Mesenchymal stem cell (in vitro differentiated cells and primary cell): Measurements from ENCODE around the gene ESYT2.

Experiments
- DNase-seq: peaks from one replicate; pipeline ENCODE4 v3.0.0-alpha.2; 2013
- H2AFZ ChIP-seq: one replicate; pipeline ENCODE4 v1.6.1; 2013; ENCODE audit warnings: low read depth, mild to moderate bottlenecking, control low read depth, inconsistent platforms, low read length, moderate library complexity
- H2AK5ac ChIP-seq: 2 replicates; pipeline ENCODE4 v1.6.1; 2013; ENCODE audit warnings: low read length, moderate library complexity, mild to moderate bottlenecking, inconsistent platforms; ENCODE audit not compliant: severe bottlenecking
- H2BK120ac ChIP-seq: one replicate; pipeline ENCODE4 v1.6.1; 2013; ENCODE audit warnings: low read depth, mild to moderate bottlenecking, inconsistent platforms, low read length, moderate library complexity
- H2BK12ac ChIP-seq, 2 experiments: one replicate each; pipeline ENCODE4 v1.6.1; 2013; ENCODE audit warnings: inconsistent platforms in 2 of 2, low read length in 2 of 2, mild to moderate bottlenecking in 2 of 2, moderate library complexity in 2 of 2, control low read depth in 1 of 2
- H2BK15ac ChIP-seq: one replicate; pipeline ENCODE4 v1.6.1; 2013; ENCODE audit warnings: mild to moderate bottlenecking, low read depth, inconsistent platforms; ENCODE audit not compliant: poor library complexity, severe bottlenecking
- H2BK5ac ChIP-seq: 2 replicates; pipeline ENCODE4 v1.6.1; 2013; ENCODE audit warnings: low read depth, mild to moderate bottlenecking, low read length, control low read depth, inconsistent platforms; ENCODE audit not compliant: poor library complexity, severe bottlenecking
- H3K14ac ChIP-seq, 2 experiments: one replicate each; pipeline ENCODE4 v1.6.1; 2013; ENCODE audit warnings: inconsistent platforms in 2 of 2, low read length in 2 of 2, control low read depth in 1 of 2, mild to moderate bottlenecking in 1 of 2, moderate library complexity in 1 of 2
- H3K18ac ChIP-seq, 2 experiments: one replicate each; pipeline ENCODE4 v1.6.1; 2013; ENCODE audit warnings: inconsistent platforms in 2 of 2, low read length in 2 of 2, control low read depth in 1 of 2, low read depth in 1 of 2, mild to moderate bottlenecking in 1 of 2
- H3K23ac ChIP-seq, 2 experiments: one replicate each; pipeline ENCODE4 v1.6.1; 2013; ENCODE audit warnings: inconsistent platforms in 2 of 2, low read length in 2 of 2, mild to moderate bottlenecking in 2 of 2, moderate library complexity in 2 of 2, control low read depth in 1 of 2
- H3K27ac ChIP-seq: 2 replicates; pipeline ENCODE4 v1.5.1; 2013; ENCODE audit warnings: mild to moderate bottlenecking, moderate library complexity, low read length, control low read depth, inconsistent platforms; ENCODE audit not compliant: poor library complexity, severe bottlenecking
- H3K27me3 ChIP-seq, 2 experiments: 2 replicates each; pipeline versions ENCODE4 v1.6.1 to v1.7.0; 2013; ENCODE audit warnings: low read length in 2 of 2, mild to moderate bottlenecking in 2 of 2, moderate library complexity in 2 of 2, control low read depth in 1 of 2, inconsistent platforms in 1 of 2; ENCODE audit not compliant: control insufficient read depth in 1 of 2, insufficient read depth in 1 of 2
- H3K36me3 ChIP-seq, 2 experiments: 2 replicates each; pipeline versions ENCODE4 v1.6.1 to v1.7.0; 2013; ENCODE audit warnings: low read length in 2 of 2, control low read depth in 1 of 2, inconsistent platforms in 1 of 2, low read depth in 1 of 2, mild to moderate bottlenecking in 1 of 2; ENCODE audit not compliant: insufficient read depth in 2 of 2, control insufficient read depth in 1 of 2
- H3K4ac ChIP-seq, 2 experiments: one replicate each; pipeline ENCODE4 v1.6.1; 2013; ENCODE audit warnings: inconsistent platforms in 2 of 2, low read length in 2 of 2, mild to moderate bottlenecking in 2 of 2, moderate library complexity in 2 of 2, control low read depth in 1 of 2, low read depth in 1 of 2
- H3K4me1 ChIP-seq: 2 replicates; pipeline ENCODE4 v1.6.1; 2013; ENCODE audit warnings: low read depth, low read length, control low read depth; ENCODE audit not compliant: control insufficient read depth, insufficient read depth
- H3K4me2 ChIP-seq: 2 replicates; pipeline ENCODE4 v1.6.1; 2013; ENCODE audit warnings: low read length, mild to moderate bottlenecking, inconsistent platforms; ENCODE audit not compliant: poor library complexity, severe bottlenecking
- H3K4me3 ChIP-seq, 2 experiments: 2 replicates each; pipeline versions ENCODE4 v1.5.1 to v1.7.0; 2013; ENCODE audit warnings: low read length in 2 of 2, mild to moderate bottlenecking in 2 of 2, control low read depth in 1 of 2, low read depth in 1 of 2; ENCODE audit not compliant: insufficient read depth in 1 of 2
- H3K79me1 ChIP-seq: replicated peaks from 2 replicates; pipeline ENCODE4 v1.6.1; 2013; ENCODE audit warnings: mild to moderate bottlenecking, control low read depth, low read length, inconsistent platforms; ENCODE audit not compliant: poor library complexity, severe bottlenecking
- H3K9ac ChIP-seq: 2 replicates; pipeline ENCODE4 v1.7.0; 2013; ENCODE audit warnings: mild to moderate bottlenecking, low read length, moderate library complexity
- H3K9me3 ChIP-seq: 2 replicates; pipeline ENCODE4 v1.7.0; 2013; ENCODE audit warnings: mild to moderate bottlenecking, low read length; ENCODE audit not compliant: control insufficient read depth
- H4K8ac ChIP-seq: one replicate; pipeline ENCODE4 v1.6.1; 2013; ENCODE audit warnings: inconsistent platforms, mild to moderate bottlenecking, low read length, moderate library complexity
- H4K91ac ChIP-seq: one replicate; pipeline ENCODE4 v1.6.1; 2013; ENCODE audit warnings: mild to moderate bottlenecking, low read length, inconsistent platforms
- WGBS: methylation state at CpG from one replicate; pipeline ENCODE4 v1.1.7; 2013; ENCODE audit warnings: mixed read lengths; 5-methylcytosine and 5-hydroxymethylcytosine counted together

The ESYT2 gene

GRCh38 chr7:158751199-158751598 lies 78.1 kb downstream of the ESYT2 start:
- WGBS = 100% methylated on average over 1 of the region's 2 CpGs
- DNase-seq = no peak
- H3K27me3 ChIP-seq = no peaks in the 10 kb centered on the region
- no peak overlapping the region for H2BK120ac ChIP-seq
- H3K9me3 ChIP-seq = no peaks in the 10 kb centered on the region
- no peak overlapping the region for H3K27ac ChIP-seq
- H3K4me1 ChIP-seq = peaks cover 2% of the 10 kb centered on the region
- H3K23ac ChIP-seq = no peak overlapping the region
- H3K4ac ChIP-seq = no peak overlapping the region
- H3K79me1 ChIP-seq = peaks cover 26% of the 10 kb centered on the region
- no peak overlapping the region for H2AFZ ChIP-seq
- H2BK12ac ChIP-seq = no peak overlapping the region
- H3K9ac ChIP-seq = no peak overlapping the region
- no peak overlapping the region for H3K4me3 ChIP-seq
- no peak overlapping the region for H3K4me2 ChIP-seq
- H3K36me3 ChIP-seq = peaks cover 38 to 92% of the 10 kb centered on the region in 2 experiments
- H2BK5ac ChIP-seq = no peak overlapping the region
- H3K14ac ChIP-seq = no peak overlapping the region
- no peak overlapping the region for H4K91ac ChIP-seq
- no peak overlapping the region for H2AK5ac ChIP-seq
- H2BK15ac ChIP-seq = no peak overlapping the region
- no peak overlapping the region for H4K8ac ChIP-seq
- H3K18ac ChIP-seq = no peak overlapping the region

- Histone ChIP-seq H3K9ac (no peak overlapping the region), H4K91ac (no peak overlapping the region), H3K9me3 (no peaks in the 10 kb centered on the region), H3K18ac (no peak overlapping the region), H2AK5ac (no peak overlapping the region), H2BK120ac (no peak overlapping the region), H3K23ac (no peak overlapping the region), H3K4me3 (no peak overlapping the region), H3K14ac (no peak overlapping the region), H2BK12ac (no peak overlapping the region), H3K27me3 (no peaks in the 10 kb centered on the region), H3K36me3 (peaks cover 39 to 94% of the 10 kb centered on the region in 2 experiments), H3K4ac (no peak overlapping the region), H4K8ac (no peak overlapping the region), H3K27ac (no peak overlapping the region), H3K79me1 (peaks cover 23% of the 10 kb centered on the region), H2BK5ac (no peak overlapping the region), H3K4me1 (peaks cover 2% of the 10 kb centered on the region), H2AFZ (no peak overlapping the region), H2BK15ac (no peak overlapping the region), H3K4me2 (no peak overlapping the region)
- WGBS = 91% methylated on average over 3 of the region's 3 CpGs
- no peak for DNase-seq
Observed at GRCh38 chr7:158750702-158751101, 78.6 kb downstream of the ESYT2 start.

GRCh38 chr7:158749396-158749795 lies 79.9 kb downstream of the ESYT2 start:
- H2BK120ac ChIP-seq = no peak overlapping the region
- no peak overlapping the region for H3K27ac ChIP-seq
- H3K4me1 ChIP-seq = peaks cover 2% of the 10 kb centered on the region
- no peak overlapping the region for H3K9ac ChIP-seq
- peaks cover 36 to 94% of the 10 kb centered on the region in 2 experiments for H3K36me3 ChIP-seq
- no peak overlapping the region for H3K23ac ChIP-seq
- no peak overlapping the region for H3K4ac ChIP-seq
- no peak overlapping the region for H3K4me2 ChIP-seq
- no peak overlapping the region for H3K14ac ChIP-seq
- no peak overlapping the region for H3K18ac ChIP-seq
- no peak overlapping the region for H2AFZ ChIP-seq
- peaks cover 20% of the 10 kb centered on the region for H3K79me1 ChIP-seq
- no peak overlapping the region for H3K4me3 ChIP-seq
- WGBS = 98% methylated on average over 9 of the region's 9 CpGs
- H3K27me3 ChIP-seq = no peaks in the 10 kb centered on the region
- H2BK15ac ChIP-seq = no peak overlapping the region
- no peaks in the 10 kb centered on the region for H3K9me3 ChIP-seq
- no peak overlapping the region for H4K8ac ChIP-seq
- no peak for DNase-seq
- H2BK5ac ChIP-seq = no peak overlapping the region
- no peak overlapping the region for H2AK5ac ChIP-seq
- no peak overlapping the region for H2BK12ac ChIP-seq
- H4K91ac ChIP-seq = no peak overlapping the region

- Histone ChIP-seq H3K79me1 (peaks cover 17% of the 10 kb centered on the region), H3K9me3 (no peaks in the 10 kb centered on the region), H2BK120ac (no peak overlapping the region), H4K8ac (no peak overlapping the region), H2BK12ac (no peak overlapping the region), H3K4me1 (no peaks in the 10 kb centered on the region), H3K27ac (no peak overlapping the region), H3K23ac (no peak overlapping the region), H2AK5ac (no peak overlapping the region), H4K91ac (no peak overlapping the region), H3K14ac (no peak overlapping the region), H2AFZ (no peak overlapping the region), H3K4me2 (no peak overlapping the region), H3K4me3 (no peak overlapping the region), H3K27me3 (no peaks in the 10 kb centered on the region), H2BK5ac (no peak overlapping the region), H3K36me3 (peaks cover 35 to 96% of the 10 kb centered on the region in 2 experiments), H3K9ac (no peak overlapping the region), H2BK15ac (no peak overlapping the region), H3K4ac (no peak overlapping the region), H3K18ac (no peak overlapping the region)
- WGBS = 94% methylated on average over 9 of the region's 10 CpGs
- DNase-seq = no peak
Observed at GRCh38 chr7:158748335-158748734, 81.0 kb downstream of the ESYT2 start.
